Neural cell (in vitro differentiated cells): ENCODE data around the gene CARS2.

Source experiments
- SMC3 ChIP-seq: fragments of 450-650 bp; conservative IDR thresholded peaks from 2 replicates; pipeline ENCODE4 v1.6.1; 2014; ENCODE audit warnings: antibody characterized with exemption, mild to moderate bottlenecking, moderate library complexity; ENCODE audit not compliant: poor library complexity
- TAF1 ChIP-seq: IDR thresholded peaks from 2 replicates; pipeline ENCODE4 v1.6.1; 2012; ENCODE audit warnings: low read depth
- TF ChIP-seq, protein P1 (sequence below): fragments of 450-650 bp; IDR thresholded peaks from 2 replicates; pipeline ENCODE4 v1.5.1; 2014; ENCODE audit warnings: antibody characterized with exemption, mild to moderate bottlenecking, moderate library complexity; ENCODE audit not compliant: poor library complexity, severe bottlenecking

DNA sequence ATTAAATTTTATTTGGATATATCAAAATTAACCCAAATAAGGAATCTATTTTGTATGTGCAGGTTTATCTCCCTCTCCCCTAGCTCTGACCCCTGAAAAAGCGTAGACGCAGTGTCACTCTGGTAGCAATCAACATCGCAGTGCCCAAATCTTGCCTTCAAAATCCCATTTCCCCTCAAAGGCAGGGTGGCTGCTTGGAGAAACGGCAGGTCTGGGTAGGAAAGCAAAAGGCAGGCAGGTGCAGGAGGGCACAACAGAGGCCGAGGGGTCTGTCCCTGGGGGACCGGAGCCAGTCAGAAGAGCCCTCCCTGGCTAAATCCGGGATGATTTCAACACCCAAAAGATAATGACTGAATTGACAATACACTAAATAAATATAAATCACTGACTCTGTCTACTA is 48.7 kb downstream of the CARS2 start:
- TF ChIP-seq, protein P1, sequence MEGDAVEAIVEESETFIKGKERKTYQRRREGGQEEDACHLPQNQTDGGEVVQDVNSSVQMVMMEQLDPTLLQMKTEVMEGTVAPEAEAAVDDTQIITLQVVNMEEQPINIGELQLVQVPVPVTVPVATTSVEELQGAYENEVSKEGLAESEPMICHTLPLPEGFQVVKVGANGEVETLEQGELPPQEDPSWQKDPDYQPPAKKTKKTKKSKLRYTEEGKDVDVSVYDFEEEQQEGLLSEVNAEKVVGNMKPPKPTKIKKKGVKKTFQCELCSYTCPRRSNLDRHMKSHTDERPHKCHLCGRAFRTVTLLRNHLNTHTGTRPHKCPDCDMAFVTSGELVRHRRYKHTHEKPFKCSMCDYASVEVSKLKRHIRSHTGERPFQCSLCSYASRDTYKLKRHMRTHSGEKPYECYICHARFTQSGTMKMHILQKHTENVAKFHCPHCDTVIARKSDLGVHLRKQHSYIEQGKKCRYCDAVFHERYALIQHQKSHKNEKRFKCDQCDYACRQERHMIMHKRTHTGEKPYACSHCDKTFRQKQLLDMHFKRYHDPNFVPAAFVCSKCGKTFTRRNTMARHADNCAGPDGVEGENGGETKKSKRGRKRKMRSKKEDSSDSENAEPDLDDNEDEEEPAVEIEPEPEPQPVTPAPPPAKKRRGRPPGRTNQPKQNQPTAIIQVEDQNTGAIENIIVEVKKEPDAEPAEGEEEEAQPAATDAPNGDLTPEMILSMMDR = no peak
- no peak for TF ChIP-seq TAF1
- TF ChIP-seq SMC3 = no peak
